Medulla oblongata (tissue), 1 donor: ENCODE measurements around the gene PCBP1.
"Not testable (repeated sequence)": the region's sequence is repeated elsewhere in the genome, so short reads cannot be mapped to it uniquely, and the experiment has no call there.

ENCODE experiments used
- DNase-seq: peaks from one replicate; pipeline ENCODE4 v3.0.0-alpha.2; 2015; ENCODE audit errors: extremely low spot score

PCBP1 gene

GRCh38 chr2:70124983-70125480, 37.8 kb downstream of the PCBP1 start:
- DNase-seq = peak; percentile 79

- no peak for DNase-seq
Observed at GRCh38 chr2:70125498-70125898, 38.2 kb downstream of the PCBP1 start.

GRCh38 chr2:70126413-70126812, 39.1 kb downstream of the PCBP1 start:
- no peak for DNase-seq

- peak; percentile 46 for DNase-seq
Observed at GRCh38 chr2:70128005-70128404, 40.7 kb downstream of the PCBP1 start.

- not testable (repeated sequence) for DNase-seq
Observed at GRCh38 chr2:70131344-70132143, 44.3 kb downstream of the PCBP1 start.

- DNase-seq = peak; percentile 92
Observed at GRCh38 chr2:70132244-70133126, 45.2 kb downstream of the PCBP1 start.

- no peak for DNase-seq
Observed at GRCh38 chr2:70133127-70133452, 45.8 kb downstream of the PCBP1 start.

GRCh38 chr2:70133491-70134322, 46.4 kb downstream of the PCBP1 start:
- no peak for DNase-seq

GRCh38 chr2:70134323-70134983, 47.2 kb downstream of the PCBP1 start:
- DNase-seq = not testable (repeated sequence)
